ENCODE measurements around the gene ANGPT4.
"Not testable (repeated sequence)": the region's sequence is repeated elsewhere in the genome, so short reads cannot be mapped to it uniquely, and the experiment has no call there.

ANGPT4 gene

DNA sequence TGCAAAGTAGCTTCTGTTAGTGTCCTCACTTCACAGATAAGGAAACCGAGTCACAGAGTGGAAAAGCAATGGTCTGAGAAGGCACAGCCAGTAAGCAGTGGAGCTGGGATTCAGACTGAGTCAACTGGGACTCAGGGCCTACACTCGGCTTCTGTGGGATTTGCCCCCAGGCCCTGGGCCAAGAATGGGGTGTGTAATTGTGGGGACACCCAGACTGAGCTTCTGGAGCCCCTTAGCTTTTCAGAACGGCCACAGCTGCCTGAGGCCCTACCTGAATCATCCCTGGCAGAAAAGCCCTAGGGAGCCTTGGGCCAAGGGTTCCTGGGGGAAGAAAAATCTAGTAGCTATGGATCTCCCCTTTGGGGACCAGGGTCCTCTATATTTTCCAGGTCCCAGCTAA lies 6.5 kb downstream of the ANGPT4 start:
- no peak for DNase-seq (ENCODE audit: extremely low read depth in 1 of 2, low read depth in 1 of 2)

DNA sequence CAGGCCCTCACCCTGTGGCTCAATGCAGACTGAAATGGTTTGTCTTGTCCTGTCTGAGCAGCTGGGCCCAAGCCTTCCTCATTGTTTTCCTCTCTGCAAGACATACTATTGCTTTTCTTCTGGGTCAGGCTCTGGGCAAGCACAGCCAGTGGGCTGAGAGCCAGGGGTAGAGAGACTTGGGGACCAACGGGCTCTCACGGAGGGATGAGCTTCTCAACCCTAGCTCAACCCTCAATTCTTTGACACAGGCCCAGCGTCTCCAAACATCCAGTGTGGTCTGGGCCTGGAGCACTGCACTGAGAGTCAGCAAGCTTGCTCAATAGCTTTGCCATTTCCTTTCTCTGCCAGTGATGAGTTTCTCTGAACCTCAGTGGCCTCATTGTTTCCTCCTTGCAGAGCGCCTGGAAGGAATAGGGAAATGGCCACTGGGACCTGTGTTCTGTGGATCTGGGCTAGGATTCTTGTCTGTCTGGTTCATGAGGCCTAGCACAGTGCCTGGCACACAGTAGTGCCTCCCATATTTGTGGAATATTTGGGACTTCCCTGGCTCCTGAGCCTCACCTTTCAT lies 9.3 kb downstream of the ANGPT4 start:
- no peak for DNase-seq (ENCODE audit: extremely low read depth in 1 of 2, low read depth in 1 of 2)

DNA sequence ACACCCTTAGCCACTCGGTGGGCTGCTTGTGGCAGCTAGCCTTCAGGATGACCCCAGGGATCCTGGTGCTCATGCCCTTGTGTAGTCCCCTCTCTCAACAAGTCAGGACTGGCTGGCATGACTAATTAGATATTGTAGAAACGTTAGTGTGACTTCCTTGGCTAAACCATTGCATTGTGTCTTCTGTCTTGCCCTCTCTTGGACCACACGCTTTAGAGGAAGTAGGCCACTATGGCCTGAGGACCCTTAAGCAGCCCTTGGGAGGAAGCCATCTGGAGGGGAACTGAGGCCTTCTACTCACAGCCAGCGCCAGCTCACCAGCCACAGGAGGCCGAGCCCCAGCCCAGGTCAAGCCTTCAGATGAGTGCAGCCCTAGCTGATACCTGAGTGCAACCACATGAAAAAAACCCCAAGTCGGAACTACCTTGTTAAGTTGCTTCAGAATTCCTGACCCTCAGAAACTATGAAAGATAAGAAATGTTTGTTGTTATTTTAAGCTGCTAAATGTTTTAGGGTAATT lies 10.1 kb downstream of the ANGPT4 start:
- DNase-seq (ENCODE audit: extremely low read depth in 1 of 2, low read depth in 1 of 2), result no peak

DNA sequence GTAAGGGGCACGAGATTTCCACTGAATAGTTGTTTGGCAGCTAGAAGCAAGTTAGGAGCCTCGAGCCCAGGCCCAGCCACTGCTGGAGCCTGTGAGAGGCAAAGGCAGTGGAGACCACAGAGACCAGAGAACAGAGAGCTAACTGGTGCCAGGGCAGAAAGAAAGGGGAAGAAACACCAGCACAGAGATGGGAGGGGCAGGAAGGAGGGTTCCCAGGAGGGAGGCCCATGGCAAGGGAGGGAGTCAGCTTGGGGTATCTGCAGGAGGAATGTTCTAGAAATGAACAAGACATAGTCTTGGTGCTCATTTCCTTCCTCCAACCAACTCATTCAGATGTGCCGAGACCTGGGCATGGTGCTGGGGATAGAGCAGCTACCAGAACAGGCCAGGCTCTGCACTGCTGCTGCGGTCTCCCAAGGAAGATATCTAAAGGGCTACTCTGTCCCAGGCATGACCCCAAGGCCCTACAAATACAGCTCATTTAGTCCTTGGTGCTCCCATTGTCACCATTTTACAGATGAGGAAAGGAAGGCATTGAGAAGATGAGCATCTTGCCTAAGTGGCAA lies 10.7 kb downstream of the ANGPT4 start:
- DNase-seq (ENCODE audit: extremely low read depth in 1 of 2, low read depth in 1 of 2), result no peak

DNA sequence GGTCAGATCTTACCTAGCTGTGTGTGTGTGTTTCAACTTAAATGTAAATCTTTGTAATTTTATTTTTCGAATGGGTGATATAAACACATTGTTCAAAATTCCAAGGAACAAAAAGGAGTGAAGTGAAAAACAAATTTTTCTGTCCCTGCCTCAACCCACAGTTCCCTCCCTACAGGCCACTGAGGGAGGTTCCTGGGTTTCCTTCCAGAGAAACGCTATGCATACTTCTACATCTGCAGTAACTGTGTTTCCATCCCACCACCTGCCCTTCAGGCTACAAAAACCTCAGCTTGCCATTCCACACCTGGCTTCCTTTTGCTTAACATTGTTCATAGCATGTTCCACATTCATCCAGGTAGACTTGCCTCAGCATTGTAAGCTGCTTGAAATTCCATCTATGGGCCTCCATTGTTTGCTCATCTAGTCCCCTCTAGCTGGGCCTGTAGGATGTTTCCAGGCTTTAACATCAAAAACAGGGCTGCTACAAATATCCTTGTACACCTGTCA lies 12.0 kb downstream of the ANGPT4 start:
- no peak for DNase-seq (ENCODE audit: extremely low read depth in 1 of 2, low read depth in 1 of 2)

DNA sequence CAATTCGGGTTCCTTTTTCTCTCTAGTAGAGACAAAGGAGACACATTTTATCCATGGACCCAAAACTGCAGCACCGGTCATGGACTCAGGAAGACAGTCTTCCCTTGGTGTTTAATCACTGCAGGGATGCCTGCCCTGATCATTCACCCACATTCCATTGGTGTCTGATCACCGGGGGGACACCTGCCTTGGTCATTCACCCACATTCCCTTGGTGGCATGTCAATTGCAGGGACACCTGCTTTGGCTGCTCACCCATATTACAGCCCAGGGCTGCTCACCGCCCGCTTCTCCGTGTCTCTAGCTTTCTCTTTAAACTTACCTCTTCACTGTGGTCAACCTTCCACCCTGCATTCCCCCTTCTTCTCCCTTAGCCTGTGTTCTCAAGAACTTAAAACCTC lies 18.7 kb downstream of the ANGPT4 start:
- DNase-seq (ENCODE audit: extremely low read depth in 1 of 2, low read depth in 1 of 2), result not testable (repeated sequence)

DNA sequence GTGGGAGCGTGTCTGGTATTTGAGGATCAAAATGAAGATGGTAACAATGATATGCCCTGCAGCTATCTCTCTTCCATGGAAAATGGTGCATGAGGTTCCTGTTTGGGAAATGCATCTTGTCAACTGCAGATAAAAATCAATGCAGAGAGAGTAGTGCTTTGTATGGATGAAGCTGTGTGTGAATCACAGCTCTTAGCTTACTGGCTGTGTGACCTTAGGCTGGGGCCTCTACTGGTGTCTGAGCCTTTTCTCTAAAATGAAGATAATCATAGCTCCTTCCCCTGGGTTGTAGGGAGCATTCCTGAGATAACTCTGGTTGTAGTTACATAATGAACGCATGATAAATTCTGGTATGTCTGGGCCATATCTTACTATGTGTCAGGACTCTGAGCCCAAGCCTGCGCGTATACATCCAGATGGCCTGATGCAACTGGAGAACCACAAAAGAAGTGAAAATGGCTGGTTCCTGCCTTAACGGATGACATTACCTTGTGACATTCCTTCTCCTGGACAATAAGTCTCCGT lies 19.6 kb downstream of the ANGPT4 start:
- no peak for DNase-seq (ENCODE audit: extremely low read depth in 1 of 2, low read depth in 1 of 2)

DNA sequence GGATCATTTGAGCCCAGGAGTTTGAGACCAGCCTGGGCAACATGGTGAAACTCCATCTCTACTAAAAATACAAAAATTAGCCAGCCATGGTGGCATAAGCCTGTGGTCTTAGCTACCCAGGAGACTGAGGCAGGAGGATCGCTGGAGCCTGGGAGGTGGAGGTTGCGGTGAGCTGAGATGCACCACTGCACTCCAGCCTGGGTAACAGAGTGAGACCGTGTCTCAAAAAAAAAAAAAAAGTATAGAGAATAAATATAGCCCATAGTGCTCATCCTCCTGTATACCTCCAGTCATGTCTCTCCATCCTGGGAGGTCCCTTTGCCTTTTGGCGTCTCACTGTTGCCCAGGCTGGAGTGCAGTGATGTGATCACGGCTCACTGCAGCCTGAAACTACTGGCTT lies 23.8 kb downstream of the ANGPT4 start:
- not testable (repeated sequence) for DNase-seq (ENCODE audit: extremely low read depth in 1 of 2, low read depth in 1 of 2)

DNA sequence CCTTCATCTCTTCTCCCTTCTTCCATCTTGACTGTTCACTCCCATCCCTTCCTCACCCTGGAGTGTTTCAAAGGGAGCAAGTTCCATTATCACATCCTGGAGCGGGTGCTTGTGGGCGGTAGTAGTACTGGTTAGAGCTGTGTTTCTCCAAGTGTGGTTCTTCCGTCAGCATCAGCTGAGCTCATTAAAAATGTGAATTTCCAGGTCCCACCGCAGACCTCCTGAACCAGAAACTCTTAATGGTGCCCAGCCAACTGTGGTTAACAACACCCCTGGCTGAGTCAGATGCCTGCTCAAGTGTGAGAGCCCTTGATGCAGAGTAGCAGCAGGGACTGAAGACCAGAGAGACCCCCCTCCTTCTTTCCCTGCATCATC lies 24.4 kb downstream of the ANGPT4 start:
- no peak for DNase-seq (ENCODE audit: extremely low read depth in 1 of 2, low read depth in 1 of 2)

DNA sequence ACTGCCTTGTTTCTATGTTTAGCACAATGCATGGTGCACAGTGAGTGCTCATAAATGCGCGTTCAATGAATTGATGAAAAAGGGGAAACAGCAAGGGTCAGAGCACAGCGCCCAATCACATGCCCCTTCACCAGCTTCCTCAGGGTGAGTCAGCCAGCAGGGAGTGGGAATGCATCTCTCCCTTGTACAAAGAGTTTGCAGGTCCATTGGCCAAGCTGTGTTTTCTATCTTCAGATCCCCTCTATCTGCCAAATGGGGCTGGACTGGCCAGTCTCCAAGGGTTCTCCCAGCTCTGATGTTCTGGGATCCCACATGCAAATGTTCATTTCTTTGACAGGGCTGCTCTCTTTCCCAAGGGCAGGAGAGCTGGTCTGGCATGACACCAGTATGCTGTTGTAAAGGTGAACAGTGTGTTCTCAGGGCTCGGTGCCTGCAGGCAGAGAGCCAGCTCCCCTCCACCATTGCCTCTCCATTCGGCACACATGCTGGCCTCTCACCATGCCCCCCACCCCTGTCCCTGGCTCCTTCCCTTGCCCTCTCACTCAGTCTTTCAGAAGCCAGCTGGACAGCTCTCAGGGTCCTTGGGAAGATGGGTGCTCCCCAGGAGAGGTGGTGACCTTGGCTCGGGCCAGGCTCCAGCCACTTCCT lies 25.0 kb downstream of the ANGPT4 start:
- no peak for DNase-seq (ENCODE audit: extremely low read depth in 1 of 2, low read depth in 1 of 2)

DNA sequence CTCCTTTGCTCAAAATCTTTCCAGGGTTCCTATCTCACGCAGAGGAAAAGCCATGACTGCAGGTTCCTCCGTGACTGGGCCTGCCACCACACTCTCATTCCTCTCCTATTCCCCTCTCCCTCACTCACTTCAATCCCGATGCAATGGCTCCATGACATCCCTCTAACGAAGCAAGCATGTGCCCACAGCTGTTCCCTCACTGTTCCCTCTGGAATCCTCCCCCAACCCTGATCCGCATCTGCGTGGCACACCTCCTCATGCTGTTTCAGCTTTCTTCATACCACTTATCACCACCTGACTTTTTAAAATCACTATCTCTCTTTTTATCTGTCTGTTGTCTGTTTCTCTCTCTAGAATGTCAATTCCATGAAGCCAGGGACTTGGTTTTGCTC lies 25.5 kb downstream of the ANGPT4 start:
- DNase-seq (ENCODE audit: extremely low read depth in 1 of 2, low read depth in 1 of 2), result no peak

DNA sequence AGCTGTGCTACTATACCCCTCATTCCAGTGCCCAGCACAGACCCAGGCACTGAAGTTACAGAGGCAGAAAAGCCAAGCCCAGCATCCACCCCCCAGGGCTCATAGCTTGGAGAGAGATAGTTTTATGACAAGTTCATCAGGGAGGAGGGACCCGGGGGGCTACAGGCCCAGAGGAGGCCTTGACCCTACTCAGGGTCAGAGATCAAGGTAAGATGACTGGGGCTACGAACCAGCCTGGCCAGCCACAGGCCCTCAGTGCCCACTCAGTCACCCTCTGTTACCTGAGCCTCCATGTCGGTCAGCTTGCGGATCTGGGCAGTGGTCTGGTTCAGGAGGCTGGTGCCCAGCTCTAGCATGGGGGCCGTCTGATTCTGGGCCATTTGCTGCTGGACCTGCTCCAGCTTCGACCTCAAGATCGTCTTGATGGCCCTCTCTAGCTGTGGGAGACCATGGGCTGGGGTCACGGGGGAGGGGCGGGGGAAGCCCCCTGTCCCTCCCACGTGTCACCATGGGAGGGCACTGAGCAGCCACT lies 26.1 kb downstream of the ANGPT4 start:
- DNase-seq (ENCODE audit: extremely low read depth in 1 of 2, low read depth in 1 of 2), result no peak

DNA sequence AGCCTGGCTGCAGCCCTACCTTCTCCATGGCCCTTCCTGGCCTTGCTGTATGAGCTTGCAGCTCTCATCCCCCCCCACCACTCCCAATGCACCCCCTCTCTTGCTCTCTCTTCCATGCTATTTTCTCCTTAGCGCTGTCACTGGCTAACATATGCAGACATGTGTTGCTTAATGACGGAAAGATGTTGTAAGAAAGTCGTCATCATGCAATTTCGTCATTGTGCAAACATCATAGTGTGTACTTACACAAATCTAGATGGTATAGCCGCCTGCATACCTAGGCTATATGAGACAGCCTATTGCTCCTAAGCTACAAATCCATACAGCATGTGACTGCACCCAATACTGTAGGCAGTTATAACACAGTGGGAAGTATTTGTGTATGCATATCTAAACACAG lies 27.0 kb downstream of the ANGPT4 start:
- no peak for DNase-seq (ENCODE audit: extremely low read depth in 1 of 2, low read depth in 1 of 2)

DNA sequence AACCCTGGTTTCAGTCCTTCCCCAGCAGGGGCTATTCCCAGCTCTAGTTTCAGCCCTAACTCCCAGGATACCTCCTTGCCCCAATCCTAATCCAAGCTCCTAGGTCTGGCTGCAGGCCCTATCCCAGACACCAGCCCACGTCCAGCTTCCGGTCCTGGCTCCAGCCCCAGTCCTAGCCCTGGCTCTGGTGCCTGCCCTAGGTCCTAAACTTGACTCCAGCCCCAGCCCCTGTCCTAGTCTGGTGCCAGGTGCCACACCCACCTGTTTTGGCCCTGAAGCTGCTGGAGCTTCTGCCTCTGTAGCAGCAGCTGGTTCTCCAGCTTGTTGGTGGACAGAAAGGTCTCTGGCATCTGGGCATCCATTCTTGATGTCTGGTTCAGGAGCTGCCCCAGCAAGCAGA lies 28.1 kb downstream of the ANGPT4 start:
- no peak for DNase-seq (ENCODE audit: extremely low read depth in 1 of 2, low read depth in 1 of 2)

DNA sequence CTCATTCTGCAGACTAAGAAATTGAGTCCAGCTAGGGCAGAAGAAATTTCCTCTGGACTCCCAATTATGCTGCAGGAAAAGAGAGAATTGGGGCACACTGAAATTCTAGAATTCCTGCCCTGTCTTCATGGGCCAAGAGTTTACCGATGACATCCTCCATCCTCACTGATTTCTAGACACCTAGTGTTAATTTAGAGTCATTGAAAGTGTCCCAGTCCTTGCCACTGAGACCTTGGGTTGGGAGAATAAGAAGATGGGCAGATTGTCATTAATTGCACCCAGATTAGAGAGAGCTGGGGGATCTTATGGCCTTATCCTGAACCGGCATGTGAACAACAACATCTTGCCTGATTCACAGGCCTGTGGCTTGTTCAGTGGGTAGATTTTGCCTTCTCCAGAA lies 29.0 kb downstream of the ANGPT4 start:
- DNase-seq (ENCODE audit: extremely low read depth in 1 of 2, low read depth in 1 of 2), result no peak

DNA sequence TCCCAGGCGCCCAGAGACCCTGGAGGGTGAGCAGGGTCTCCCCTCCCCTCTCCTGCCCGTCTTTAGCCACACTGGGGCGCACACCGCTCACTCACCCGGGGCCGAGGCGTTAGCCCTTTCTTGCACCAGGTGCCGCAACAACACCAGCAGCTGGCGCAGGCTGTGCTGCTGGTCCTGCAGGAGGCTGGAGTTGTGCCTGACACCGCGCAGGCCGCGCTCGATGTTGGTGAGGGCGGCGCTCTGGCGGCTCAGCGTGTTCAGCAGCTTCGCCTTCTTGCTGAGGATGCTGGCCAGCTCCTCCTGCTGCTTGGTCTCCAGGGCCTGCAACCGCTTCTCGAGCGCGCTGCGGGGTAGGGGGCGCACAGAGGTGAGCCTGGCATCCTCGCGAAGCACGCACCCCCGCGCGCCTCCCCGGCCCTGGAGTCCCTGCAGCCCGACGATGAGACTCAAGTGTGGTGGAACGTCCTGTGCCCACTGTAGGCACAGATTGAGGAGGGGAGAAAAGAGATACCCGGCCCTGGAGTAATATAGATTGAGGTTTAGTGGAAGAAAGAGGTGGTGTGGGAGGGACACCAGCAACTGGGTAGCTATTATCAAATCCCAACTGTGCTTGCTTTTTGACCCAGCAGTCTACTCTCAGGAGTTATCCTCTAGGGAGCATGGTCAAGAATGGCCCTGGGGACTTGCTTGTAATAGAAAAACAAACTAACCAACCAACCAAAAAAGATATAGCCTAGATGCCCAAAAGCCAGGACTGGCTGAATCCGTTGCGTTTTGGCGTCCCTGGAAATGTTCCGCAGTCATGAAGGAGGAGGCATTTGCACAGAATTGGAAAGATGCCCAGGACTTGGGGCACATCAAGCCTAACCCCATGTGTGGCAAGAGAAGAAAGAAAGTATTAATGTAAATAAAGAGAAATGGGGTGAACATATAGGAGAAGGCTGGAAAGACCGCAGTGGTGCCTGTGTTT lies 30.9 kb downstream of the ANGPT4 start:
- no peak for DNase-seq (ENCODE audit: extremely low read depth in 1 of 2, low read depth in 1 of 2)

DNA sequence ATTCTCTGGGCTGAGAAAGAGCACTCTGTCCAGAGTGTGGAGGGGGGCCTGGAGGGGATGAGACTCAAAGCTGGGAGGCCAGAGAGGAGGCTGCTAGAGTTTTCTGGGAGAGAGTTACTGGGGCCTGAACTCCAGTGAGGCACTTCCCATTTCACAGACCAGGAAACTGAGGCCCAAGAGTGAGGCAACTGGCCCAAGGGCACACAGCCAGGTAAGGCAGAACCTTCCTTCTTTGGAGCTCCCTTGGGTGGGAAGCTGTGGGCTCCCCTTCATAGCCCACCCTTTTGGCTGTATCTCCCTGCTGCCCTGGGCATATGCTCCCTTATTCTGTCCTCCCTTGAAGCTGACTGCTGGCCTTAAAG lies 34.4 kb downstream of the ANGPT4 start:
- DNase-seq (ENCODE audit: extremely low read depth in 1 of 2, low read depth in 1 of 2), result no peak

DNA sequence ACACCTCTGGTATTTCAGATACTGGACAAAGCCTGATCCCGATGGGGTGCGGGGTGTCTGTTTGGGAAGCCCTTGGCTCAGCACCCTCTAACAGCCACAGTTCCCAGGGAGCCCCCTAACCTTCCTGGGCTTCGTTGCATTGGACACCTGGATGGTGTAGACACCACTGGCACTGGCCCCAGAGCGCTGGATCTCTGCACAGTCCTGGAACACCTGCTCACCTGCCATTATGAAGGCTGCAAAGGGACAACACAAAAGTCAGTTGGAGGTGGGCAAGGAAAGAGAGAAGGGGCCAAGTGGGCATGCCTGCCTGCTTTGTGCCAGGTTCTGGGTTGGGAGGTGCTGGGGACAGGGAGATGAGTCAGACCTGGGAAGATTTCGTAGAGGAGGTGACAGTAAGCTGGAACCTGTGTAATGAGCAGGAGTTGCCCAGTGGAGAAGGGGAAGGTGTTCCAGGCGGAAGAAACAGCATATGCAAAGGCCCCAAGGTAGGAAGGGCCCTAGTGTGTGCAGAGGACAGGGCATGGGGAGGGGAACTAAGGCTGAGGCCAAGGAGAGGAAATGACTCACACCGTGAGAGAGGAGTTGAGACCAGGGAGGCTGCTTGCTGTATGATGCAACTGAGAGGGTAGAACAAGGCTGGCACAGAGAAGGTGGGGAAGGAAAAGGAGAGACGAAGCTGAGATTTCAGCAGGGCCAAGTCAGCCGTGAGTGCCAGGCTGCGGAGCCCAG lies 34.9 kb downstream of the ANGPT4 start:
- DNase-seq (ENCODE audit: extremely low read depth in 1 of 2, low read depth in 1 of 2), result no peak

DNA sequence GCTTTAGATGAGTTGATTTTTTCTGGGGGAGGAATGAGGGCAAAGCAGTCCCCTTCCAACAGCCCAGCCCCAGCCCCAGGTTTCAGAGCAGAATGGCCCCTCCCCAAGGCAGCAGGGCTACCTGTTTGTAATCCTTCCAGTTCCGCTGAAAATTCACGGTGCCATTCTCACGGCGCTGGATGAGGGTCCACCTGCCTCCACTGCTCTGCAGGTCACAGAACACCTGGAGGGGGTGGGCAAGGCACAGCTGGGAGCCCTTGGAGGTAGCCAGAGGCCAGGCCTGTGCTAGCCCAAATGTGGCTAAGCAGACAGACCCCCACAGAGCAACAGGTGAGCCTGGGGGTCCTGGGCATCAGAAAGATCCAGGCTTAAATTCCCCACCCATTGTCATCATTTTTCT lies 36.5 kb downstream of the ANGPT4 start:
- no peak for DNase-seq (ENCODE audit: extremely low read depth in 1 of 2, low read depth in 1 of 2)

Measured in activated CD8-positive, alpha-beta memory T cell treated with anti-CD3 and anti-CD28 coated beads for 1 hour (primary cell).